ENCODE measurements around the gene SPOCK3. TPM values are rescaled to one million over a fixed set of nuclear protein-coding genes. Genes with fewer than 3 reads are reported as not detected.

SPOCK3 gene
- total RNA-seq, 1 experiment from 2014 or later, result 0.24 TPM

GRCh38 chr4:166816890-166817289 is 417.4 kb downstream of the SPOCK3 start:
- Mint-ChIP-seq H3K9me3 (peaks cover 4% of the 10 kb centered on the region; the same call in 1 of the 2 replicates), H3K27me3 (ENCODE audit: low read depth) (no peaks in the 10 kb centered on the region), H3K4me3 (no peak overlapping the region), H3K27ac (no peak overlapping the region), H3K36me3 (no peaks in the 10 kb centered on the region; the same call in 1 of the 2 replicates), H3K4me1 (no peaks in the 10 kb centered on the region)
- no peak for ATAC-seq
- no peak for DNase-seq (ENCODE audit: low spot score)
- ChIA-PET POLR2A (no interaction called here), CTCF (no interaction called here)
- TF ChIP-seq ESRRA (CRISPR knock-in tag; IDR thresholded peaks at IDR 0.05; ENCODE audit: borderline replicate concordance) (no peak), E2F4 (CRISPR knock-in tag; IDR thresholded peaks at IDR 0.05; ENCODE audit: borderline replicate concordance, low read depth) (no peak), ZMAT4 (CRISPR knock-in tag; IDR thresholded peaks at IDR 0.05) (no peak)

GRCh38 chr4:166808380-166808779 is 425.9 kb downstream of the SPOCK3 start:
- ChIA-PET CTCF (no interaction called here), POLR2A (no interaction called here)
- no peak for DNase-seq (ENCODE audit: low spot score)
- Mint-ChIP-seq H3K9me3 (no peaks in the 10 kb centered on the region), H3K4me3 (no peak overlapping the region), H3K36me3 (no peaks in the 10 kb centered on the region), H3K4me1 (no peaks in the 10 kb centered on the region), H3K27ac (no peak overlapping the region), H3K27me3 (ENCODE audit: low read depth) (no peaks in the 10 kb centered on the region)
- TF ChIP-seq FOXP1 (CRISPR knock-in tag; IDR thresholded peaks at IDR 0.05; ENCODE audit: borderline replicate concordance), result no peak
- no peak for TF ChIP-seq NR1H2 (CRISPR knock-in tag; IDR thresholded peaks at IDR 0.05)
- TF ChIP-seq OVOL2 (CRISPR knock-in tag; IDR thresholded peaks at IDR 0.05; ENCODE audit: borderline replicate concordance), result no peak
- no peak for TF ChIP-seq NFATC4 (CRISPR knock-in tag; IDR thresholded peaks at IDR 0.05)
- TF ChIP-seq CTCF (IDR thresholded peaks at IDR 0.05), result no peak
- ATAC-seq, result no peak

GRCh38 chr4:166802346-166802745 is 431.9 kb downstream of the SPOCK3 start:
- Mint-ChIP-seq H3K36me3 (peaks cover 14% of the 10 kb centered on the region; the same call in 1 of the 2 replicates), H3K4me3 (no peak overlapping the region), H3K27ac (no peak overlapping the region), H3K27me3 (ENCODE audit: low read depth) (no peaks in the 10 kb centered on the region), H3K4me1 (no peaks in the 10 kb centered on the region), H3K9me3 (peaks cover 8% of the 10 kb centered on the region)
- TF ChIP-seq FOXJ3 (CRISPR knock-in tag; IDR thresholded peaks at IDR 0.05; ENCODE audit: borderline replicate concordance), result no peak
- TF ChIP-seq NFYB (CRISPR knock-in tag; conservative IDR thresholded peaks at IDR 0.05; ENCODE audit: low read depth), result no peak
- no peak for TF ChIP-seq ARID4B (CRISPR knock-in tag; IDR thresholded peaks at IDR 0.05; ENCODE audit: borderline replicate concordance)
- no peak for TF ChIP-seq IRF1 (CRISPR knock-in tag; IDR thresholded peaks at IDR 0.05)
- no peak for TF ChIP-seq USF1 (CRISPR knock-in tag; IDR thresholded peaks at IDR 0.05)
- no peak for TF ChIP-seq IRF2 (CRISPR knock-in tag; IDR thresholded peaks at IDR 0.05; ENCODE audit: borderline replicate concordance, low read depth)
- TF ChIP-seq EMX1 (CRISPR knock-in tag; IDR thresholded peaks at IDR 0.05), result no peak
- no peak for TF ChIP-seq ZNF425 (CRISPR knock-in tag; conservative IDR thresholded peaks at IDR 0.05)
- no peak for TF ChIP-seq CREM (CRISPR knock-in tag; IDR thresholded peaks at IDR 0.05)
- CTCF ChIA-PET, result no interaction called here
- DNase-seq (ENCODE audit: low spot score) (no peak), ATAC-seq (no peak)
- POLR2A ChIA-PET, result no interaction called here

Data from WTC11 (cell line).